CD4-positive, alpha-beta T cell treated with Interleukin-17A for 1 hour (primary cell): ENCODE results near the gene CHRNA3.

Experiments
- DNase-seq: peaks from one replicate; pipeline ENCODE4 v3.0.0-alpha.2; 2020

Gene CHRNA3

GRCh38 chr15:78635346-78635745 lies 14.6 kb upstream of the CHRNA3 start:
- DNase-seq = no peak

GRCh38 chr15:78634210-78635145 lies 13.7 kb upstream of the CHRNA3 start:
- no peak for DNase-seq

- no peak for DNase-seq
Observed at GRCh38 chr15:78633348-78633747, 12.6 kb upstream of the CHRNA3 start.

GRCh38 chr15:78630886-78631633 lies 10.3 kb upstream of the CHRNA3 start:
- no peak for DNase-seq

GRCh38 chr15:78629716-78630065 lies 8.9 kb upstream of the CHRNA3 start:
- no peak for DNase-seq

GRCh38 chr15:78629031-78629715 lies 8.4 kb upstream of the CHRNA3 start:
- no peak for DNase-seq

- no peak for DNase-seq
Observed at GRCh38 chr15:78628227-78628626, 7.4 kb upstream of the CHRNA3 start.

GRCh38 chr15:78627348-78627747 lies 6.6 kb upstream of the CHRNA3 start:
- DNase-seq = no peak

GRCh38 chr15:78626381-78626995 lies 5.7 kb upstream of the CHRNA3 start:
- no peak for DNase-seq

- DNase-seq = no peak
Observed at GRCh38 chr15:78625606-78626280, 4.9 kb upstream of the CHRNA3 start.

DNA sequence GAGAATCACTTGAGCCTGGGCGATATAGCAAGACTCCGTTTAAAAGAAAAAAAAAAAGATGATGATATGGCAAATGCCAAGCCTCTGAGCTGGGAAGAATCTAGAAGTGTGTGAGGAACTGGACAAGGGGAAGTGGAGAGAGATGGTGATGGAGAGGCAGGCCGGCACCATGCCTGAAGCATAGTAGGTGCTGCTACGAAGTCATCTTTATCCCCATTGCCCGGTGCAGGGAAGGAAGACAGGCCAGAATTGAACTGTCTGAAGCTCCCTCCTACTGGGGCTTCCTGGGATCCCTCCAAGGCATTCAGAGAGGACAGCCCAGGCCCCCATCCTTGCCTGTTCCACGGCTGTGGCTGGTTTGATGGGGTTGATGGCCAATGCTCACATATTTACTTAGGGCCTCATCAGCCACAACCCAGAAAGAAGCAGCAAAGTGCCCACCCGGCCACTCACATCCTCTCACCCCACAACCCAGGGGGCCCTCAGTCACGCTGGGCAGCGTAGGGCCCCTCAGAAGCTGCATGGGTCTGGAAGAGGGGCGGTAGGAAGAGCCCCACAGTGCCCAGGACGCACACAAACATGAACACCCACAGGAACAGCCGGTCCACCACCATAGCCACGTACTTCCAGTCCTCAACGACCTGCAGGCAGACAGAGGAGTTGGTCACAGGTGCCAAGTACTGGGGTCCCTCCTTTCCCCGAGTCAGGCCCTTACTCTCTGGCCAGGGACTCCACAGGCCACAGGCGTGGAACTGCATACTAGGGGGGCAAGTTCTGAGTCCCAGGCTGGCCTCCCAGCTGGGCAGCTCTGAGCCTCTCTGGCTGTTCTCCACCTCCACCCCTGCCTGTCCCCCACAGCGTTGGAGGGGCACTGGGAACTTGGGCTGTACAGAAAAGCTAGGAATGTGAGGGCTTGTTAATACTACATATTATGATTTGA lies 4.1 kb upstream of the CHRNA3 start:
- no peak for DNase-seq

GRCh38 chr15:78623786-78624497 lies 3.1 kb upstream of the CHRNA3 start:
- DNase-seq = no peak

DNA sequence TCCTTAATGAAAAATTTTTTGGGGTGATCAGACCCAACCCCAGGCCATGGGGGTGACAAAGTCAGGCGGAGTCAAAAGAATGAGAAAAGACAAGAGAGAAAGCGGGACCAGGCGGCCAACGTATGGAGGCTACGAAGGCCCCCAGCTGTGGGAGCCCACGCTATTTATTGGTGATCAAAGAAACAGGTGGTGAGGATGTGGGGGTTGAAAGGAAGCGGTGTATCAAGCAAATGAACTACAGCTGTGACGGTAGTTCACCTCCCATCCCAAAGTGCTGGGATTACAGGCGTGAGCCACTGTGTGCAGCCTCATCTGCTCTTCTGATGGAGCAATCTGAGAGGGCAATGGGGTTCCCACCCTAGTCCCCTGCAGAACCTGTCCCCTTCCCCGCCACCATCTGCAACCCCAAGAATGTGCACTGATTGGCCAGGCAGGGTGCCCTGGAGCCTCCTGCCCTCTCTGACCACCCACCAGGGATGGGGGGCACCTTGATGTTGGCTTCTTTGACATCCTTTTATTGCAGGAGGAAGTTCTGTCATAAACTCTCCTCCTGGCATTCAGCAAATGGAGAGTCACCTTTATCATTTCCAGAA lies 1.1 kb upstream of the CHRNA3 start:
- DNase-seq = no peak

DNA sequence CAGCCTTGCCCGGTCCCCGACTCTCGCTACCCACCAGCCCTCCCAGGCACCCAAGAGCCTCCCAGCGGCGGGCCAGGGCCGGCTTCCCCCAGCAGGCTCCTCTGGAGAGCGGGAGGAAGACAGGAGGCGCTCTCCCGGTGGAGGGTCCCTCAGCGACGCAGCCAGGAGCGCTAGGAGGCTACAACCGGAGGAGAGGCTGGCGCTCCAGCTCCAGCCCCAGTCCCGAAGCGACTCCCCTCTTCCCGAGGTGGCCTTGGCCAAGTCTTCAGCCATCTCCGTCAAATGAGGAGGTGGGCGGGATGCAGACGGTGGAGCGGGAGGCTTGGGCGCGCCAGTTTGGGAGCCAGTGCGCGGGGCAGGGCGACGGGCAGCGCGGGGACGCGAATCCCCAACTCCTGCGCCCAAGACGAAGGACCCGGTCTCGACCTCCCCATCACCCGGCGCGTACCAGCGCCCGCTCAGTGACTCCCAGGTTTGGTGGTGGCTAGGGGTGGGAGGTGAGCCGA lies 722 bp downstream of the CHRNA3 start:
- DNase-seq = no peak

DNA sequence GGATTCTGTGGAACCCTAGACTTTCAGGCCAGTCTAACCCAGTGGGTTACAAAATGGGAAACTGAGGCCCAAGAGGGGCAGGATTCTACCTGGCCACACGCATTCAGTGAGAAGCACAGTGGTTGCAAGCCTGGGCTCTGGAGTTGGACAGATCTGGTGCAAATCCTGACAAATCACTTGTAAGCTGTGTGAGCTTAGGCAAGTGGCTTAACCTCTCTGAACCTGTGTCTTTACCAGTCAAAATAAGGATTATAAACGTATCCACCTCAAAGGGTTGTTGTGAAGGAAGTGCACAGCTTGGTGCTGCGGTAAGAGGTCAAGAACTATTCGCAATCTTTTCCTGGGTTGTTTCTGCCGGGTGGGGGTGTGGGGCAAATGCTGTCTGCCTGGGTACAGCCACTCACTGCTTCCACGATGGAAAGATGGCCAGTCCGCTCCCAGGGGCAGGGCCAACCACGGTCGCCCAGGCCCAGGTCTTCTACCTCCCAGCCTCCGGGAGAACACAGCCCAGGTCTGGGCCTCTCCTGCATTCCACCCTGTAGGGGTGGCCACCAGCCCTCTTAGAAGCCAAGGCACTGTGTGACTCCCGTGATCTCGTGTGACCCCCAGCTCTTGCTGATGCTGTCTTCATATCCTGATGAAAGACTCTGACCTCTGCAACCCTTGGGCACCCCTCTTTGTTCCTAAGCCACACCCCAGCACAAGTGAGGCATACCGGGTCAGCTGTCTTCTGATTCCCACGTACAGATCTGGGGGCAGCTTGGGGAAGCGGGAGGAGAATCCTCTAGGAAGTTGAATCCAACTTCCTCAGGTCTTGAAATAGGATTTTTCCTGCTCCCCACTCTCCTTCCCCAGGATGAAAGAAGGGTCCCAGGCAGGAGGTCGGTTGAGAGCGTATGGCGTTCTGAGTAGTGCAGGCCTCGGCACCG lies 1.5 kb downstream of the CHRNA3 start:
- no peak for DNase-seq

DNA sequence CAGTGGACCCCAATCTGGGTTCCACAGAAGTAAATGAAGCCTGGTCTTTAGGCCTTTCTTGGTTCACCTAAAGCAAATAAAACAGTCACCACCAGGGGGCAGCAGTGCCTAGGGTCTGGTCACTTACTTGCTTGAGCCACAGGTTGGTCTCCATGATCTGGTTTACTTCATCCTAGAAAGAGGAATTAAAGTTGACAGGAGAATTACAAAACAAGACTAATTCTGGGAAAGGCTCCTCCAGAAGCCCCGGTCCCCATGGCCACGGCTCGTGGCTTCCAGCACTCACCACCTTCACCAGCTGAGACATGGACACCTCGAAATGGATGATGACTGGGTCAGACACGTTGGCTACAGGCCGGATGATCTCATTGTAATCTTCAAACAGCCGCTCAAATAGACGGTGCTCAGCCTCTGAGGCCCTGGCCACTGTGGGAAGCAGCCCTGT lies 2.3 kb downstream of the CHRNA3 start:
- DNase-seq = peak; percentile 76

- DNase-seq = no peak
Observed at GRCh38 chr15:78618064-78618463, 2.7 kb downstream of the CHRNA3 start.

DNA sequence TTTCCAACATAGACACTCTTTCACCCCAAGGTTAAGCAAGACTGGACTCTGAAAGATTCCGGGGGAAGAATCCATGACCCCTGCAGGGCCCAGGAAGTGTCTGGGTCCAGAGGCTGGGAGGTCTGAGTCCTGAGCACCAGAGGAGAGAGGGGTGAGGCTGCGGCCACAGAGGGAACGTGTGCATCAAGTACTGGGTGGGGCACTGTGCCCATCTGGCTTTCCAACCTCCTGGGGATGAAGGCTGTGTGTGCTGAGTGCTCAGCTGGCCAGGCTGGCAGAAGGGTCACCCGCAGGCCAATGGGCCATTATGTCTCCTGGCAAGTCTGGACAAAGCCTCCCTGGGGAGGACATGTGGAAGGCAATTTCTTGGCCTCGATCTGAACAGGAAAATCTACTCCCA lies 3.3 kb downstream of the CHRNA3 start:
- DNase-seq = no peak

DNA sequence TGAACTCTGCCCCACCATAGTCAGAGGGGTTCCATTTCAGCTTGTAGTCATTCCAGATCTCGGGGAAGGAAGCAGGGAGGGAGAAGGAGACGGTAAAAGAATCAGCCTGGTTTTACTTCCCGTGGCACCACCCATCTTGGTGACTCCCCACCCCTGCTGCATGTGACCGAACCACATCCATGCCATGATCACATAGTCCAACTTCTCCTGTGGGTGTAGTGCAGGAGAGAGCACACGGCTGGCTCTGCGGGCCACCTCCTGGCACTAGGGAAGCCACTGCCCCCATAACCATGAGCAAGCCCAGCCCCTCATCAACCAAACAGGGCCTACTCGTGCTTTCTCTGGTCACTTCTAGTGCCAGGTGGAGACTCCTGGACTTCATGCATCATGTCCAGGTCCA lies 3.7 kb downstream of the CHRNA3 start:
- DNase-seq = no peak
